Pancreas (tissue), 10 donors: ENCODE measurements around the gene ZNF793. TPM values are rescaled to one million over a fixed set of nuclear protein-coding genes. Genes with fewer than 3 reads are reported as not detected.

ENCODE experiments used
- ATAC-seq, 4 donors: fragments of 200-7000 bp; cut with Tn5 transposase; one replicate each; pipeline versions ENCODE4 v1.8.0 to v1.9.1; 2020; ENCODE audit warnings: mild to moderate bottlenecking in 4 of 4, moderate library complexity in 4 of 4
- DNase-seq, 6 donors: peaks; one replicate each; pipeline ENCODE4 v3.0.0-alpha.2; 2020
- FAIRE-seq: peaks from 2 replicates; lab custom pipeline; 2012; peaks lifted over from hg19 to GRCh38; lab: Jason Lieb, UNC
- H3K27ac ChIP-seq, 4 donors: fragments of 200-600 bp; sonication (generic); 1 replicate in 3 of 4; 2 replicates in 1 of 4; pipeline versions ENCODE4 v1.5.0 to v1.8.0; 2020
- H3K27me3 ChIP-seq, 4 donors: fragments of 200-600 bp; one replicate each; pipeline ENCODE4 v1.8.0; 2021
- H3K36me3 ChIP-seq, 3 donors: fragments of 200-600 bp; sonication (generic) in 1 of 3; one replicate each; pipeline versions ENCODE4 v1.5.0 to v1.8.0; 2020 to 2021
- H3K4me1 ChIP-seq, 3 donors: fragments of 200-600 bp; one replicate each; pipeline ENCODE4 v1.8.0; 2021
- H3K4me3 ChIP-seq, 4 donors: fragments of 200-600 bp; sonication (generic) in 2 of 4; one replicate each; pipeline versions ENCODE4 v1.5.0 to v1.8.0; 2020 to 2021
- H3K9me3 ChIP-seq, 4 donors: fragments of 200-600 bp; one replicate each; pipeline ENCODE4 v1.8.0; 2021
- CTCF ChIP-seq, 4 donors: fragments of 200-600 bp; sonication (generic) in 3 of 4; IDR thresholded peaks; one replicate each; pipeline versions ENCODE4 v1.5.0 to v1.8.0; 2021; ENCODE audit warnings: antibody characterized with exemption in 4 of 4
- WGBS, 2 donors: extraction: QIAGEN DNeasy Blood & Tissue Kit; methylation state at CpG; one replicate each; pipeline ENCODE4 v1.1.7; 2013; 5-methylcytosine and 5-hydroxymethylcytosine counted together
- intact Hi-C, 3 donors: fragments of 100-400 bp; cut with DNase I; formaldehyde crosslinking; loops; one replicate each; pipeline versions ENCODE4 v1.11.1 to v1.14.2; 2022
- polyA plus RNA-seq, 2 donors: library from polyadenylated mRNA; stranded (reverse); fragments of 200-250 nt; gene quantifications; one replicate each; pipeline ENCODE4 v1.2.3, GENCODE V29; 2013
- total RNA-seq, 6 donors: library from RNA; stranded (reverse); fragmentation: NEBNext Ultra II Directional in 4 of 6; extraction: Animal tissue kit (Norgen Biotek cat#: 25700) in 4 of 6; gene quantifications; one replicate each; pipeline versions ENCODE4 v1.2.1 to v1.2.4, GENCODE V29; 2021 to 2023
- donor health status: healthy with polysubstance abuse.
- donor health status: DM: no; HTN: no; CAD: no; lungs with moderate emphysema.
- donor health status: DM: no; HTN: no; CAD: no.
- donor health status: control.
- donor health status: control.
- donor health status: Bipolar disorder and iron deficiency.
- donor health status: DM: yes; HTN: yes; CAD: no.
- donor health status: DM: no; HTN: no; CAD: no.
- donor health status: DM: no; HTN: no; CAD: no.
- donor health status: DM: yes; HTN: yes; CAD: no.

Gene ZNF793
- total and polyA plus RNA-seq, 8 donors: 1.3 to 3.6 (median 2.0) TPM

GRCh38 chr19:37563518-37563917, 56.8 kb downstream of the ZNF793 start:
- H3K9me3 ChIP-seq: peaks cover 3 to 21% (median 11%) of the 10 kb centered on the region in 4 donors
- no peak overlapping the region for H3K4me3 ChIP-seq
- H3K27ac ChIP-seq: no peak overlapping the region
- H3K27me3 ChIP-seq: no peaks in the 10 kb centered on the region
- peaks cover 0 to 22% (median 11%) of the 10 kb centered on the region in 3 donors for H3K36me3 ChIP-seq
- peak; percentile 53 for FAIRE-seq
- DNase-seq: no peak
- intact Hi-C loops: no loop called here
- no peaks in the 10 kb centered on the region for H3K4me1 ChIP-seq
- TF ChIP-seq CTCF (IDR thresholded peaks at IDR 0.05): no peak
- no peak for ATAC-seq
- 89 to 98% methylated on average over 3 of the region's 3 CpGs for WGBS, 2 donors

- Histone ChIP-seq H3K27me3 (no peaks in the 10 kb centered on the region), H3K4me3 (no peak overlapping the region), H3K4me1 (no peaks in the 10 kb centered on the region), H3K36me3 (peaks cover 0 to 22% (median 11%) of the 10 kb centered on the region in 3 donors), H3K9me3 (peaks cover 3 to 18% (median 10%) of the 10 kb centered on the region in 4 donors), H3K27ac (no peak overlapping the region)
- TF ChIP-seq CTCF (IDR thresholded peaks at IDR 0.05): no peak
- FAIRE-seq (no peak), DNase-seq (no peak), ATAC-seq (no peak)
- intact Hi-C loops: no loop called here
- 90 to 95% methylated on average over 7 of the region's 7 CpGs for WGBS, 2 donors
These were observed 58.1 kb downstream of the ZNF793 start for GRCh38 chr19:37564624-37565369.

GRCh38 chr19:37565370-37565669, 58.6 kb downstream of the ZNF793 start:
- no peak overlapping the region for H3K4me3 ChIP-seq
- no peak for DNase-seq
- H3K27me3 ChIP-seq: no peaks in the 10 kb centered on the region
- H3K4me1 ChIP-seq: no peaks in the 10 kb centered on the region
- intact Hi-C loops: no loop called here
- peaks cover 3 to 18% (median 11%) of the 10 kb centered on the region in 4 donors for H3K9me3 ChIP-seq
- H3K36me3 ChIP-seq: peaks cover 0 to 22% (median 11%) of the 10 kb centered on the region in 3 donors
- H3K27ac ChIP-seq: no peak overlapping the region
- ATAC-seq: no peak
- no peak for TF ChIP-seq CTCF (IDR thresholded peaks at IDR 0.05)
- no peak for FAIRE-seq

GRCh38 chr19:37572203-37572602, 65.5 kb downstream of the ZNF793 start:
- intact Hi-C loops: no loop called here
- peaks cover 0 to 5% (median 2%) of the 10 kb centered on the region in 4 donors for H3K9me3 ChIP-seq
- TF ChIP-seq CTCF (IDR thresholded peaks at IDR 0.05): no peak
- H3K4me1 ChIP-seq: no peaks in the 10 kb centered on the region
- peaks cover 0 to 2% (median 0%) of the 10 kb centered on the region in 3 donors for H3K36me3 ChIP-seq
- DNase-seq (no peak), FAIRE-seq (no peak), ATAC-seq (no peak)
- no peaks in the 10 kb centered on the region for H3K27me3 ChIP-seq
- no peak overlapping the region for H3K4me3 ChIP-seq
- no peak overlapping the region for H3K27ac ChIP-seq

GRCh38 chr19:37583340-37583739, 76.6 kb downstream of the ZNF793 start:
- no peak overlapping the region for H3K27ac ChIP-seq
- DNase-seq (no peak), ATAC-seq (no peak), FAIRE-seq (no peak)
- 71 to 78% methylated on average over 2 of the region's 2 CpGs for WGBS, 2 donors
- H3K4me3 ChIP-seq: no peak overlapping the region
- peaks cover 12 to 53% (median 23%) of the 10 kb centered on the region in 3 donors for H3K36me3 ChIP-seq
- intact Hi-C loops: no loop called here
- no peak for TF ChIP-seq CTCF (IDR thresholded peaks at IDR 0.05)
- H3K9me3 ChIP-seq: peaks cover 0 to 3% (median 0%) of the 10 kb centered on the region in 4 donors
- no peaks in the 10 kb centered on the region for H3K4me1 ChIP-seq
- no peaks in the 10 kb centered on the region for H3K27me3 ChIP-seq
